Keratinocyte (primary cell): ENCODE results near the gene PDZRN4. TPM values are rescaled to one million over a fixed set of nuclear protein-coding genes. Genes with fewer than 3 reads are reported as not detected.

Source experiments
- DNase-seq: peaks from one replicate; pipeline ENCODE4 v3.0.0-alpha.2; 2011; ENCODE audit warnings: low read depth, missing footprints, low spot score
- FAIRE-seq: peaks from 2 replicates; lab custom pipeline; 2011; peaks lifted over from hg19 to GRCh38; lab: Jason Lieb, UNC
- H2AFZ ChIP-seq: 2 replicates; pipeline ENCODE4 v1.6.0; 2012; ENCODE audit warnings: low read length, control low read depth, inconsistent platforms; ENCODE audit not compliant: control insufficient read depth
- H3K27ac ChIP-seq: 2 replicates; pipeline ENCODE4 v1.5.1; 2011; ENCODE audit warnings: low read length; ENCODE audit not compliant: control insufficient read depth, insufficient read depth
- H3K27me3 ChIP-seq: 3 replicates; pipeline ENCODE4 v1.6.0; 2011; ENCODE audit warnings: low read length; ENCODE audit not compliant: control insufficient read depth, insufficient read depth; ENCODE audit errors: extremely low read depth
- H3K36me3 ChIP-seq, 2 experiments: 2 replicates in 1 of 2; 3 replicates in 1 of 2; pipeline ENCODE4 v1.5.1; 2011; ENCODE audit warnings: low read length in 2 of 2, mild to moderate bottlenecking in 1 of 2; ENCODE audit not compliant: control insufficient read depth in 2 of 2, insufficient read depth in 2 of 2; ENCODE audit errors: extremely low read depth in 1 of 2
- H3K4me1 ChIP-seq: 3 replicates; pipeline ENCODE4 v1.5.1; 2011; ENCODE audit warnings: low read length; ENCODE audit not compliant: control insufficient read depth, insufficient read depth; ENCODE audit errors: extremely low read depth
- H3K4me2 ChIP-seq: 3 replicates; pipeline ENCODE4 v1.6.0; 2011; ENCODE audit warnings: low read depth, low read length; ENCODE audit not compliant: control insufficient read depth, insufficient read depth; ENCODE audit errors: extremely low read depth
- H3K4me3 ChIP-seq, 3 experiments: fragments of 200-600 bp in 1 of 3; sonication (generic) in 1 of 3; 2 replicates in 2 of 3; 3 replicates in 1 of 3; pipeline ENCODE4 v1.5.1; 2011 to 2016; ENCODE audit warnings: low read length in 3 of 3, mild to moderate bottlenecking in 3 of 3, control low read depth in 2 of 3, inconsistent platforms in 1 of 3, low read depth in 1 of 3, mixed read lengths in 1 of 3, mixed run types in 1 of 3, moderate library complexity in 1 of 3; ENCODE audit not compliant: control insufficient read depth in 2 of 3, insufficient read depth in 2 of 3; ENCODE audit errors: extremely low read depth in 1 of 3
- H3K79me2 ChIP-seq: 2 replicates; pipeline ENCODE4 v1.6.0; 2012; ENCODE audit warnings: low read length; ENCODE audit not compliant: control insufficient read depth, insufficient read depth
- H3K9ac ChIP-seq: 3 replicates; pipeline ENCODE4 v1.6.0; 2011; ENCODE audit warnings: low read length; ENCODE audit not compliant: control insufficient read depth, insufficient read depth; ENCODE audit errors: extremely low read depth
- H3K9me1 ChIP-seq: 3 replicates; pipeline ENCODE4 v1.6.0; 2011; ENCODE audit warnings: low read length; ENCODE audit not compliant: control insufficient read depth, insufficient read depth; ENCODE audit errors: extremely low read depth
- H3K9me3 ChIP-seq: 2 replicates; pipeline ENCODE4 v1.5.1; 2012; ENCODE audit warnings: low read depth, low read length; ENCODE audit not compliant: control insufficient read depth
- H4K20me1 ChIP-seq: 3 replicates; pipeline ENCODE4 v1.6.0; 2011; ENCODE audit warnings: low read length; ENCODE audit not compliant: control insufficient read depth, insufficient read depth; ENCODE audit errors: extremely low read depth
- CTCF ChIP-seq, 3 experiments: IDR thresholded peaks in 1 of 3; conservative IDR thresholded peaks in 1 of 3; optimal IDR thresholded peaks in 1 of 3; 2 replicates in 2 of 3; 3 replicates in 1 of 3; pipeline versions ENCODE3 to v1.5.1; 2011; ENCODE audit warnings: low read length in 3 of 3, mild to moderate bottlenecking in 3 of 3, moderate library complexity in 2 of 3, control low read depth in 1 of 3, inconsistent platforms in 1 of 3; ENCODE audit not compliant: insufficient read depth in 2 of 3; ENCODE audit errors: extremely low read depth in 1 of 3
- EZH2 ChIP-seq: IDR thresholded peaks from one replicate; pipeline ENCODE4 v1.6.1; 2012; ENCODE audit warnings: inconsistent platforms, mild to moderate bottlenecking, low read length, moderate library complexity
- dilution Hi-C: fragments of 300-500 bp; cut with MboI; formaldehyde crosslinking; loops from one replicate; pipeline ENCODE4 v1.7.0; 2020; ENCODE audit warnings: low sequenced_read_pairs; ENCODE audit not compliant: extremely low pct_ligation_motif_present
- polyA plus RNA-seq, 5 experiments: library from polyadenylated mRNA; depleted of rRNA in 3 of 5; stranded (reverse) in 3 of 5; stranded (forward) in 1 of 5; unstranded in 1 of 5; fragments of >200 nt; gene quantifications; 1 replicate in 1 of 5; 2 replicates in 3 of 5; 3 replicates in 1 of 5; pipeline versions ENCODE4 v1.2.1 to v1.2.3, GENCODE V29; 2011 to 2012; ENCODE audit warnings: missing spikeins in 2 of 5, low read depth in 1 of 5, low replicate concordance in 1 of 5

PDZRN4 gene
- polyA plus RNA-seq, 1 donor (not counting 4 experiments of a cell fraction or from before 2014, with no cell fraction given), result not detected

GRCh38 chr12:41202051-41202450 lies 13.9 kb downstream of the PDZRN4 start:
- TF ChIP-seq EZH2, result no peak
- no peak for TF ChIP-seq CTCF (optimal IDR thresholded peaks at IDR 0.05 in 1 of 3, IDR thresholded peaks at IDR 0.05 in 1 of 3, conservative IDR thresholded peaks at IDR 0.05 in 1 of 3; ENCODE audit: extremely low read depth in 1 of 3, insufficient read depth in 2 of 3, low read length in 3 of 3)
- Histone ChIP-seq H3K9me1 (no peaks in the 10 kb centered on the region), H3K27ac (no peak overlapping the region), H3K27me3 (no peaks in the 10 kb centered on the region), H3K4me1 (no peaks in the 10 kb centered on the region), H3K9me3 (no peaks in the 10 kb centered on the region), H3K9ac (no peak overlapping the region), H3K4me2 (no peak overlapping the region), H2AFZ (no peak overlapping the region), H4K20me1 (no peaks in the 10 kb centered on the region), H3K36me3 (no peaks in the 10 kb centered on the region), H3K79me2 (no peaks in the 10 kb centered on the region), H3K4me3 (no peak overlapping the region)
- DNase-seq, result no peak
- FAIRE-seq, result no peak
- dilution Hi-C loops, result no loop called here

- Histone ChIP-seq H3K36me3 (no peaks in the 10 kb centered on the region), H3K4me1 (no peaks in the 10 kb centered on the region), H3K27me3 (no peaks in the 10 kb centered on the region), H2AFZ (no peak overlapping the region), H3K9me1 (no peaks in the 10 kb centered on the region), H4K20me1 (no peaks in the 10 kb centered on the region), H3K9ac (no peak overlapping the region), H3K79me2 (no peaks in the 10 kb centered on the region), H3K27ac (no peak overlapping the region), H3K4me3 (no peak overlapping the region), H3K4me2 (no peak overlapping the region), H3K9me3 (no peaks in the 10 kb centered on the region)
- DNase-seq (no peak), FAIRE-seq (no peak)
- TF ChIP-seq EZH2 (no peak), CTCF (optimal IDR thresholded peaks at IDR 0.05 in 1 of 3, IDR thresholded peaks at IDR 0.05 in 1 of 3, conservative IDR thresholded peaks at IDR 0.05 in 1 of 3; ENCODE audit: extremely low read depth in 1 of 3, insufficient read depth in 2 of 3, low read length in 3 of 3) (no peak)
- dilution Hi-C loops, result no loop called here
These were observed 17.1 kb downstream of the PDZRN4 start for GRCh38 chr12:41205070-41205709.
